Stimulated activated CD8-positive, alpha-beta memory T cell treated with anti-CD3 and anti-CD28 coated beads, Interleukin-15, amount 100 ng/mL, for 1 hour (primary cell): ENCODE results near the gene ENPP1.
"Not testable (repeated sequence)": the region's sequence is repeated elsewhere in the genome, so short reads cannot be mapped to it uniquely, and the experiment has no call there.

Experiments used
- DNase-seq: peaks from one replicate; pipeline ENCODE4 v3.0.0-alpha.2; 2020; ENCODE audit warnings: low read depth

Gene ENPP1

DNA sequence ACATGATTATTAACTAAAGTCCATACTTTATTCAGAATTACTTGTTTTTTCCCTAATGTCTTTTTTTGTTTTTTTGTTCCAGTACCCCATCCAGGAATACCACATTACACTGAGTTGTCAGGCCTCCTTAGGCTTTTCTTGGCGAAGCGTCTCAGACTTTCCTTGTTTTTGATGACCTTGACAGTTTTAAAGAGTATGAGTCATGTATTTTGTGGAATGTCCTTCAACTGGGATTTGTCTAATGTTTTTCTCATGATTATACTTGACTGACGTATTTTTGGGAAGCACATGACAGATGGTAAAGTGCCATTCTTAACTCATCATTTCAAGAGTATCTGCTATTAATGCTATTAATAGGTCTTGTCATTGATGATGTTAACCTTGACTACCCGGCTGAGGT, 23.6 kb downstream of the ENPP1 start:
- no peak for DNase-seq

DNA sequence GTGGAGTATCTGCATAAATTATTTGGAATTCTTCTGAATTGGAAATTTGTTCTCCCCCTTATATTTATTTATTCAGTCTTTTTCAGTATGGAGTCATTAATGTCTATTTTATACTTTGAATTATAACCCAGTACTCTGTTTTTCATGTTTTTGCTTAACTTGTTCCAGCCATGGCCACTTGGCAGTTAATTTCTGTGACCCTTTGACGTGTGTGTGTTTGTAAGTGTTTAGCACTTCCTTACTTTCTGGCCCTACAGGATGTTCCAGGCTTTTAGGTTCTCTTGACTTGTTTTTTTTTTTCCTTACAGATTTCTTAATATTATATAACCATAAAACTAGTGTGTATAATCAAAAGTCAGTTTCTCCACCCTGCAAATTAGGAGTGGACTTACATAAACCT, 24.1 kb downstream of the ENPP1 start:
- no peak for DNase-seq

DNA sequence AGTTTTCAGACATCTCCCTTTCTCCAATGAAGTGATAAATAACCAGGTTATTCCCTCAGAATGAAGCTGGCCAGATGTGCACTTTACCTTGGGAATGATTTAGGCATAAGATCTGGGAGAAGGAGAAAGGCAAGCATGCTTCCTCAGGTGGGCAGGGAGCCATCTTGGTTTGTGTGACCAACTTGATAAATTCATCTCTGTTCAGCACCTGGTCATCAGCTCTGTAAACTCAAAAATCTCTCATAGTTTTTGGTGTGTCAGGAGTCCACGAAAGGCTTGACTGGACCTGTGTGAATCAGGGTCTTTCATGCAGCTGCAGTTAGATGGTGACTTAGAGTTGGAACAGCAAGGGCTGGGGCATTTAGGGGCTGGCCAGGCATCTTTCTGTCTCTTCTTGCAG, 24.5 kb downstream of the ENPP1 start:
- no peak for DNase-seq

DNA sequence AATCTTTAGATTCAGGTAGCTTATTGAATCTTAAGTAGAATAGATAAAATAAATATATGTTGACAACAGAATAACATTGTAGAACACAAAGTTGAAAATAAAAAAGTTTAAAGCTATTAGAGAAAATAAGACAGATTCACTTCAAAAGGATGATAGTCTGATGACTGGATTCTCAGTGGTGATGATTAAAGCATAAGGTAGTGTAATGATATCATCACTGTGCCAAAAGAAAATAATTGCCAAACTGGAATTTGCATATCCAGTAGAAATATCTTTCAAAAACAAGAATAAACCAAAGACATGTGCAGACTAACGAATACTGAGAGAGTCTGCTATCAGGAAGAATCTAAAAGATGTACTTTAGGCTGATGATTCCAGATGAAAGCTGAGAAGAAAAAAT, 30.2 kb downstream of the ENPP1 start:
- DNase-seq, result no peak

DNA sequence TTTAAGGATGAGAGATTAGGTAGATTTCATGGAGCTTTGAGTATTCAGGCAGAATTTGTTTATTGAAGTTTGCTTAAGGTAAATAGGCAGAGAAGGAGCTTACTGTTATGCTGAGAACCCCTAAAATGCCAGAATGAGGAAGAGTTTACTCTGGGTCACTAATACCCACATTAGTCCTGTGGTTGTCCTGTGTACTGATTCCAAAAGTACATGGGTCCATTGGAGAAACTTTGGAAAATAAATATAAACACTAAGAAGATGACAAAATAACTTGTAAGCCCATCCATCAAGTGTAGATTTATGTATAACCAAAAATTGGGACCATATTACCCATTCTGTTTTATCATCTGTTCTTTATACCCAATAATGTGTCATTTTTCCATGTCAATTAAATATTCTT, 31.6 kb downstream of the ENPP1 start:
- DNase-seq, result no peak

DNA sequence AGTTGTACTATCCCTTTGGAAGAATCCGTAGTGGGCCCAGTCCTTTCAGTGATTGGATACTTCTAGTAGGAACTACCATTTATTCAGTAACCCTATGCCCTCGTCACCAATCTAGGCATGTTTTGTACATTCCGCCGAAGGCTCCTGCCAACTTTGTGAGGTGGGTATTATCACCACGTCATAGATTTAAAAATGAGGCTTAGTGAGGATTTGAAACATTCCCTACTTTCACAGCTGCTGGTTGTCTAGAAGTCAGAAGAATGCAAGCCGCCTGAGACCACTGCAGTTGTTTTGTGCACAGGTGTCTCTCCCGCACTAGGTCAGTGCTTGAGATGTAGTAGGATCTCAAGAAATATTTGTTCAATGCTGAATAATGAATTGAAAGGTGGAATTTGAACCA, 32.6 kb downstream of the ENPP1 start:
- DNase-seq, result no peak

DNA sequence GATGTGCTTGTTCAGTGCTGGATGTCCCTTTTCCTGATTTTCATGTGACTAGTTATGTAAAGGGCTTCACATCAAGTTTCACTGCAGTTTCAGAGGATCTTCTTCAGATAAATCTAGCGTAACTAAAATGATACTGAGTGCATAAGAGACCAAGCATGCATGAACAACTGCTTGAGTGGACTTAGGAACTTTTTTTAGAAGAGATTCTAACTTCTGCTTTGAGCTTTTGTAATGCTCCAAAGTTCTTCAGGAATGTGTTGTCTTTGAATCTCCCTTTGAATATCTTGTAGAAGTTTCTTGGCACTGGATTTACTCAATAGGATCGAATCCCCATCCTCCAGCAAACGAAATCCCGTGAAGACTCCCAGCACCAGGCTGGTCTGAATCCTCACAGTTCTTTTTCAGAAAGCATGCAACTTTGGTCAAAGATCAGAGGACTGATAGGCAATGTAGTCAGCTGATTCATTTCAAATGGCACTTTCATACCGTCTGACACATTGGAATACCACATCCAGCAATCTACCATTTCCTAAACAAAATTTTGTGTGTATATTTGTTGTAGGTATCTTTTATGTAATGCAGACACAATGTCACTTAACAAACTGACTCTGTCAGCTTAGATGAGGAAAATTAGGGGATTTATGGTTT, 33.2 kb downstream of the ENPP1 start:
- no peak for DNase-seq

DNA sequence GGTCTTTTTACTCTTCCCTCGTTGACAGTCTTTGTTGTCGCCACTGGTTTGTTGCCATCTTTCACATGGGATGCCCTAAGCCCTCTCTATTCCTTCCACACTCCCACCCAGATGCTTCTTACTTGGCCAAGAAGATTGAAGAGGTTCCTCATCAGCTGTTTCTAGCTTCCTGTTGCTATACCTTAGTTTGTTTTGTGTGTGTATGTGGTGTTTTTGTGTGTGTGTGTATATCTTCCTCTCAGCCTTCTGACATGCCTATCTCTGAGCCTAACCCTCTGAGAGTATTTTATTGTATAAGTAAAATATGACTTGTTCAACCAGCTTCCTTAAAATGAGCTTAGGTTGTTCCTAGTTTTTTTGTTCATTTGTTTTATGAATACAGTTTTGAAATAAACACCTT, 35.9 kb downstream of the ENPP1 start:
- DNase-seq, result no peak

DNA sequence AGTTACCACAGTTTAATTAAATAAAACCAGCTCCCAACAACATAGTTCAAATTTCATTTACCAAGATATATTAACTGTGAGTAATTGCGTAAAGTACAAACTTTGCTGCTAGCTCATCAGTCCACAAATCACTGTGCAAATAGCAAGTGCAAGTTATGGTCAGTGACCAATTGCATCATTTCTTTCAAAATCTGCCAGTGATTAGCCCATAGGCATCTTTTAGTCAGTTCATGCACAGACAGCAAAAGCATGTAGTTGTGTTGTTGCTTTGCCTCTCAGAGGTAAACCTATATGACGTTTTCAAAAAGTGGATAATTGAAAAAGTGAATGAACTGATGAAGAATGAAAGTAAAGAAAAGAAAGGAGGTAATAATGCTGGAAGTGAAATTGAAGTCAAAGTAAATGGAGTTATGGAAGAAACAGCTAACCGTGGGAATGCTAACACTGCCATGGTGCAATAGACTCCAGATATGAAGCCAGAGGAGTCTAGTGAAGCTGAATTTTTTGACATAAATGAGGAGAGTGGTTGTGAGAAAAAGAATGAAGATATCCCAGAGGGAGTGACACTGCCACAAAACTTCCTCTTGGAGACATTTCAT, 36.5 kb downstream of the ENPP1 start:
- no peak for DNase-seq

DNA sequence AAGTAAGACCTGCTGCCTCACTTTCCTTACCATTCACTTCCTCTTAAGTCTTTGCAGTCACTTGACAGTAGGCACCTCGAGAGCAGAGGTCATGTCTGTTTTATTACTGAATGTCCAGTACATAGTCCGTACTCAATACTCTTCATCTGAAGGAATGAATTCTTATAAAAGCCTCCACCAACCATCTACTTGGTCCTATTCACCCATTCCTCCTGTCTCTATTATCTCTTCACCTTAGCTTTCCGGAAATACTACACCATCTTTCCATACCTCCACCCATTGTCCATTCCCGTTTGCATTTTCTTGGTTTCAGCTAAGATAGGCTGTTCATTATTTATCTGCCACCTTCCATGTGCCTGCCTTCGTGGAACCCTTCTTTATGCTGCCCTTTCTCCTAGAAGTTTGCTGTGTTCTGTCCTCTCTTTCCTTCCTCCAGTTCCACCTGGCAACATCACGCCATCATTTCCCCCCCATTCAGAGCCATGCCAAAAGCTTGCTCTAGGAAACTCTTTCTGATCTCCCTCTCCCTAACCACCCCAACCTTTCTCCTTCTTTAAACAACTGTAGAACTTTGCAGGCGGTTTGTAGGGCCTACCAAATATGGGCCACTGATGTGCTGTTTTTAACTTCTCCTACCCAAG, 38.3 kb downstream of the ENPP1 start:
- DNase-seq, result no peak

DNA sequence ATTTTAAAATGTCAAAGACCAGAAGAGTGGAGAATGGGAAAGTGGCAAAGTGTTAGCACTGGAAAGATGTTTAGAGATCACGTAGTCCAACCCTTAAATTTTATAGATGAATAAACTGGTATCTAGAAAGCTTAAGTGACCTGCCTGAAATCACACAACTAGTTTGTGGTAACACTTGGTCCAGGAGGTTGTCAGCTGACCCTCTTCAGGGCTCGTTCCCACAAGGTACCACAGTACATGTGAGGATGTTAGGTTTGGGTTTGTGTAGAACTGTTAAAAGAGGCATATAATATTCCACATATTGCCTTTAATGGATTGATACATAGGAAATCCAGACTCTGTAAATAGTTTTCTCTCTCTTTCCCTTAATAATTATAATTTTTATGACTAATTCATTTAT, 39.1 kb downstream of the ENPP1 start:
- no peak for DNase-seq

DNA sequence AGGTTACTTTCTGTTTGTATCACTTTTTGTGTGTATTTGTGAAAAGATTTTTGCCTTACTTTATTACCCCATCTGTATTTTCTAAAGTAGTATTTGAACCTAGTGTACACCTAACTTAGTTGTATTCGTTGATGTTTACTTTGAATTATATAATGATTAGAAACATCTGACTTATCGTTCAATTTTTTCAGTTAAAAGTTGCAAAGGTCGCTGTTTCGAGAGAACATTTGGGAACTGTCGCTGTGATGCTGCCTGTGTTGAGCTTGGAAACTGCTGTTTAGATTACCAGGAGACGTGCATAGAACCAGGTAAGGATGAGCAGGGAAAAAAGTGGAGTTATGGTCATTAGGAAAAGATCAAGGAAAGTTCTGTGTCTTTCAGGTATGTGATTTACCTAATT, 42.0 kb downstream of the ENPP1 start:
- DNase-seq, result no peak

DNA sequence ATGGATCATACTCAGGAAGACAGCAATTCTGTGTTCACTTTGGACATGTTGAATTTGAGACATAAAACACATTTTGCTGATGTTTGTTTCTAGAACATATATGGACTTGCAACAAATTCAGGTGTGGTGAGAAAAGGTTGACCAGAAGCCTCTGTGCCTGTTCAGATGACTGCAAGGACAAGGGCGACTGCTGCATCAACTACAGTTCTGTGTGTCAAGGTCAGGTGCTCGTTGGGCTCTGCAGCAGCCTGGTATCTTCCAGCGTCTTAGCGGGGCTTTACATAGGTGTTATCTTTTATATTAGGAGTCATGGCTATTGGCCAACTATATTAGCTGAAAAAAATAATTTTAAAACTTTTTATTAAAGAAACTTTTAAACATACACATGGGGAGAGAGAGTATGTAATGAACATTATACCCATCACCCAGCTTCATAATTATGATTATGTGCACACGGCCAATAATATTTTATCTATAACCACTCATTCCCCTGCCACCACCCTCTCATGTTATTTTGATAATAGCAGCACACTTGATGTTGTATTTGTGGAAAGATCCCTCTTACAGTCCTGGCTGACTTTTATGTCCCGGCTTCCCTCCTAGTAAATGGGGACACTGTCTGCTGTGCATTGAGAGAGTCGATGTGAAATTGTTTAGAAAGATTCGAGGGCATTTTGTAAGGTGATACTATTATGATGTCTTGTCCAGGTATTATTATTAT, 43.4 kb downstream of the ENPP1 start:
- DNase-seq, result no peak

DNA sequence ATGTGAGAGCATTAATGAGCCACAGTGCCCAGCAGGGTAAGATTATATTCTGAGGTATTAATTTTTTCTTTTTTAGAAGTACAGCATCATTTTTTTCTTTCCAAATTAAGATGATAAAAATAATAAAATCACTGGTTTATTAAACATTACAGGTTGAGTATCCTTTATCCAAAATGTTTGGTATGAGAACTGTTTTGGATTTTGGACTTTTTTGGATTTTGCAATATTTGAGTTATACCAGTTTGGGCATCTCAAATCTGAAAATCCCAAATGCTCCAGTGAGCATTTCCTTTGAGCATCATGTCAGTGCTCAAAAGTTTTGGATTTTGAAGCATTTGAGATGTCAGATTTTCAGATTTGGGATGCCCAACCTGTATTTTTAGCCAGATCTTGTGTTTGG, 44.4 kb downstream of the ENPP1 start:
- DNase-seq, result no peak

DNA sequence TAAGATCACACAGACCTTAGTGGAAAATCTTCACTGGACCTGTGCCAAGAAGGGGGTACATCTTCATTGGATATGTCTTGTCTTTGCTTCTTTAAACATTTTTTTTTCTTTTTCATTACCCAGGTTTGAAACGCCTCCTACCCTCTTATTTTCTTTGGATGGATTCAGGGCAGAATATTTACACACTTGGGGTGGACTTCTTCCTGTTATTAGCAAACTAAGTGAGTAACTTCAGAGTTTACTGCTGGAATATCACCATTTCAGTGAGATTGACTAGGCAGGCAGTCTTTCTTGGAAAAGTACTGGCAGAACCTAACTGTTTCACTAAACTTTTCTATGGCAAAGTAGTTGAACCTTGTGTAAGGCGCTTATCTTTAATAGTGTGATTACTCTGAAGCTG, 47.0 kb downstream of the ENPP1 start:
- no peak for DNase-seq

DNA sequence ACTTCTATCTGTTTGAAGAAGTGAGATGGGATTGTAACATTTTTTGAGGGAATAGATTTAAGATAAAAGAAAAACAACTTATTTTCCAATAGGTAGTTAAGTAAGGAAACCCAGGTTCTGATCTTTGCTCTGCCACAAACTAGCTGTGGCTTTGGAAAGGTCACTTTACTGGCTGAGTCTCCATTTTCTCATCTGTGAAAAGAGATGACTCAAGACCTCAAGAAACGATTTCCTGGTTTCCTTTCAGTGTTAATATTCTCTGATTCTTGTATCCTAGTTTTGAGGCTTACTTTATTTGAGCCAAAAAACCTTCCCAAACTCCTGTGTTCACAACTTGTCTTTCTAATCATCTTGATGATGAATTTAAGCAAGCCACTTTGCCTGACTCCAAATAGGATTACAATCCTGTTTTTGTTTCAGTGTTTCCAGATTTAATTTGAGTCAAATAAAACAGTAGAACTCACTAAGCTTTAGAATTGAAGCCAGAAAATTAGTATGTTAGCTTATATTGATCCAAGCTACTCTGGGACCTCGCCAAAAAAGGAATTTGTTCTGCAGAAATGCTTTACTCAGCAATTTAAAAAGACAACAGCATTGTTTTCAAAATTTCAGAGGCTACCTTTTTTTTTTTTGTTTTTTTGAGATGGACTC, 51.1 kb downstream of the ENPP1 start:
- DNase-seq, result no peak

DNA sequence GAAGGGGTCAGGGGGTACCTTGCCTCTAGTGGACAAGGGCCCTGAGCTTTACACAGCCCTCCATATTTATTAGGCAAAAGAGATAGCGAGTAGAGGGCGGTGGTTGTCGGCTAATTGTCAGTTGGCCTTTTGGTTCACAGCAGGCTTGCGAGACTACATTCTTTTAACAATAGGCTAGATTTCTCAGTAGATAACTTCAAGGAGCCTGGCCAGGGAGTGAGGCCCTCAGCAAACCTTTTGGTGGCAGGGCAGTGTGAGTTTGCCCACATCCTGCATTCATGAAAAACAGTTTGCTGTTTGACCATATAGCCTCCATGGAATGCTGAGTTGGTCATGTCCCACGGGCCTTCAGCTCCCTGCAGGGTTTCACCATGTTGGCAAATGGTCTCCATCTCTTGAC, 51.8 kb downstream of the ENPP1 start:
- not testable (repeated sequence) for DNase-seq

DNA sequence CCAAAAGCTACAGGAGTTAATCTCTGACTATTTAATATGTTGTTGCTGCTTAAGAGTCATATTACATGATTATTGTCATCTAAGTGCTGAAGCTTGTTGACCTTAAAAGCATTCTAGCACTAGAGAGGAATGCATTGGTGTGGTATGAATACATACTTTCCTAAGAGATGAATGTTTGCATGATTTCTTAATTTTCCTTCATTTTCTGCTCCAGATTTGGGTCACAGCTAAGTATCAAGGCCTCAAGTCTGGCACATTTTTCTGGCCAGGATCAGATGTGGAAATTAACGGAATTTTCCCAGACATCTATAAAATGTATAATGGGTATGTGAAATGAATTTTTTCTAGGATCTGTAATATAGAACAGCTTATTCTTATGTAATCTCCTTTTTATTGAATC, 53.6 kb downstream of the ENPP1 start:
- DNase-seq, result no peak

DNA sequence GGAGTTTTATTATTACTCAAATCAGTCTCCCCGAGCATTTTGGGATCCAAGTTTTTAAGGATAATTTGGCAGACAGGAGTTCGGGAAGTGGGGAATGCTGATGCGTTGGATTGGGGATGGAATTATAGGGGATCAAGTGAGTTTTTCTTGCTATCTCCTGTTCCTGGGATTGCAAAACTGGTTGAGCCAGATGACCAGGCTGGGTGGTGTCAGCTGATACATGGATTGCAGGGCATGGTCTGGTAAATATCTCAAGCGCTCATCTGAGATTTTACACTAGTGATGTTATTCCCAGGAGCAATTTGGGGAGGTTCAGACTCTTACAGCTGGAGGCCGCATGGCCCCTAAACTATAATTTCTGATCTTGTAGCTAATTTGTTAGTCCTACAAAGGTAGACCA, 54.7 kb downstream of the ENPP1 start:
- DNase-seq, result no peak

DNA sequence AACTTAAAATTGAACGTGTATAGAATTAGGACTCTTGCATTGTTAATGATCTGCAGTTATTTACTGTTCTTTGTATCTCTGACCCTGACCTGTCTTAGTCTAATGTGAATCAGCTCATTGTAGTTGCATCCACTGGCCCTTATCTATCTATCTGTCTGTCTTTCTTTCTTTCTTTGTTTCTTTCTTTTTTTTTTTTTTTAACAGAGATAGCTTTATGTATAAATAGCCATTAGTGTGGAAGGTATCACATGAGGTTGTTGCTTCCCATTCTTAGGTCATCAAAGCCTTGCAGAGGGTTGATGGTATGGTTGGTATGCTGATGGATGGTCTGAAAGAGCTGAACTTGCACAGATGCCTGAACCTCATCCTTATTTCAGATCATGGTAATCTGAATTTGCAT, 59.9 kb downstream of the ENPP1 start:
- no peak for DNase-seq

DNA sequence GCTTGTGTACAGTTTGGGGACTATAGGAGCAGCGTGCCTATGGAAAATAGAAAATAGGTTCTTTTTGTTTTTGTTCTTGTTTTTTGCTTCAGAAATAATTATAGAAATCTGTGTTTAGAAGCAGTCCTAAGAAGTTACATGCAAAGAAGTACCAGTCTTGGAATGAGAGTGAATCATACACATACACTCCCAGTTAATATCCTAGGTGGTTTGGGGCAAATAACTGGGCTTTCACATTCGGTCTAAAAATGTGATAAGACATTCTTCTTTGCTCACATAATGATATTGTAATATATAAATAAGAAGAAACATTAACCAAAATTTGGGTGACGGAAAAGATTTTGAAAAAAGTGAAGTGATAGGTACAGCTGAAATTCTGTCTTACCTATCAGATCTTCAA, 61.0 kb downstream of the ENPP1 start:
- no peak for DNase-seq

DNA sequence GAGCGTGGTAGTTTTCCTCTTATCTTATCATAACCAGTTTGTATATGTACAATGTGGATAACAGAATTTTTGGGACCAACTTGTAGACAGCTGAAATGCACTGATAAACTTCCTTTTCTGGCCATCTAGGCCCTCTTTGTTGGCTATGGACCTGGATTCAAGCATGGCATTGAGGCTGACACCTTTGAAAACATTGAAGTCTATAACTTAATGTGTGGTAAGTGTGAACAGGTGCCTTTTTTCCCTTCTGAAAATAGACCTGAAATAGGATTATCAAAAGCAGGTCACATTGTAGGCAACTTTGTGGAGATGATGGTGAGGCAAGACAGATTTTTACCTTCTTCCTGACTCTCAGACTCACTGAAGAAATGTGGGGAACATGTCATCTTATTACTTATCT, 67.8 kb downstream of the ENPP1 start:
- no peak for DNase-seq

DNA sequence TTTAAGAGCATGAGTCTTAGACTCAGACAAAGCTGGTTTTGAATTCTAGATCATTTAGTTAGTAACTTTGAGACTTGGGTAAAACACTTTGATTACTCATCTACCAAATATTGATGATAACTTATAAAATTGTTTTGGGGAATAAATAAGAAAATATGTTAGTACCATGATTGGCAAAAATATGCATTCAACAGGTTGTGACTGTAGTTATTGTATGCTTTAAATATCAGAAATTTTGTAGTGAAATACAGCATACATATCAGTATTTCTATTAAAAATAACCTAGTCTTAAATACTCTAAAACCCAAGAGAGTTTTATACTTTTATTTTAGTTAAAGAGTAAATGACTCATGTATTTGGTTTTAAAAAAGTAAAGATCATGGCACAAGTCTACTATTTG, 68.7 kb downstream of the ENPP1 start:
- DNase-seq, result no peak
